ENCODE data around the gene KIRREL3.

KIRREL3 gene

GRCh38 chr11:126522152-126522551, 478.4 kb downstream of the KIRREL3 start:
- DNase-seq, result no peak

- DNase-seq, result no peak
These were observed 479.4 kb downstream of the KIRREL3 start for GRCh38 chr11:126521196-126521595.

- DNase-seq, result no peak
These were observed 480.5 kb downstream of the KIRREL3 start for GRCh38 chr11:126519764-126520734.

- no peak for DNase-seq
These were observed 481.4 kb downstream of the KIRREL3 start for GRCh38 chr11:126518972-126519690.

- no peak for DNase-seq
These were observed 482.2 kb downstream of the KIRREL3 start for GRCh38 chr11:126518071-126518971.

- no peak for DNase-seq
These were observed 485.1 kb downstream of the KIRREL3 start for GRCh38 chr11:126515501-126515900.

GRCh38 chr11:126514061-126514693, 486.4 kb downstream of the KIRREL3 start:
- no peak for DNase-seq

GRCh38 chr11:126512741-126513715, 487.5 kb downstream of the KIRREL3 start:
- no peak for DNase-seq

- DNase-seq, result no peak
These were observed 488.3 kb downstream of the KIRREL3 start for GRCh38 chr11:126512251-126512650.

- no peak for DNase-seq
These were observed 489.0 kb downstream of the KIRREL3 start for GRCh38 chr11:126511475-126512115.

GRCh38 chr11:126510621-126511370, 489.8 kb downstream of the KIRREL3 start:
- DNase-seq, result no peak

GRCh38 chr11:126507646-126508045, 492.9 kb downstream of the KIRREL3 start:
- DNase-seq, result no peak

GRCh38 chr11:126506789-126507188, 493.8 kb downstream of the KIRREL3 start:
- DNase-seq, result no peak

GRCh38 chr11:126502982-126503381, 497.6 kb downstream of the KIRREL3 start:
- no peak for DNase-seq

- no peak for DNase-seq
These were observed 498.4 kb downstream of the KIRREL3 start for GRCh38 chr11:126502159-126502558.

GRCh38 chr11:126501641-126502040, 498.9 kb downstream of the KIRREL3 start:
- no peak for DNase-seq

GRCh38 chr11:126500981-126501380, 499.6 kb downstream of the KIRREL3 start:
- no peak for DNase-seq

- DNase-seq, result no peak
These were observed 501.3 kb downstream of the KIRREL3 start for GRCh38 chr11:126499131-126499752.

- DNase-seq, result no peak
These were observed 502.3 kb downstream of the KIRREL3 start for GRCh38 chr11:126498281-126498680.
